Right lobe of liver (tissue), 6 donors: ENCODE results near the gene PPP1CB. TPM values are rescaled to one million over a fixed set of nuclear protein-coding genes. Genes with fewer than 3 reads are reported as not detected.

Source experiments
- ATAC-seq, 4 donors: fragments of 200-7000 bp; cut with Tn5 transposase; one replicate each; pipeline ENCODE4 v1.9.1; 2020; ENCODE audit warnings: mild to moderate bottlenecking in 4 of 4, moderate library complexity in 4 of 4
- DNase-seq, 3 donors: peaks; one replicate each; pipeline ENCODE4 v3.0.0-alpha.2; 2020
- H3K27ac ChIP-seq, 3 donors: fragments of 200-600 bp; one replicate each; pipeline ENCODE4 v1.8.0; 2022
- H3K27me3 ChIP-seq, 2 donors: fragments of 200-600 bp; one replicate each; pipeline ENCODE4 v1.8.0; 2022
- H3K36me3 ChIP-seq, 4 donors: fragments of 200-600 bp; sonication (generic) in 1 of 4; one replicate each; pipeline versions ENCODE4 v1.5.1 to v1.8.0; 2017 to 2022; ENCODE audit warnings: control low read depth in 1 of 4
- H3K4me1 ChIP-seq, 4 donors: fragments of 200-600 bp; sonication (generic) in 1 of 4; one replicate each; pipeline versions ENCODE4 v1.5.1 to v1.8.0; 2017 to 2022; ENCODE audit warnings: control low read depth in 1 of 4
- H3K4me3 ChIP-seq, 3 donors: fragments of 200-600 bp; one replicate each; pipeline ENCODE4 v1.8.0; 2022
- H3K9me3 ChIP-seq, 4 donors: fragments of 200-600 bp; sonication (generic) in 1 of 4; one replicate each; pipeline versions ENCODE4 v1.5.1 to v1.8.0; 2017 to 2022; ENCODE audit warnings: control low read depth in 1 of 4
- CTCF ChIP-seq, 4 donors: fragments of 200-600 bp in 3 of 4; fragments of 450-650 bp in 1 of 4; IDR thresholded peaks; one replicate each; pipeline versions ENCODE4 v1.5.1 to v1.8.0; 2016 to 2022; ENCODE audit warnings: antibody characterized with exemption in 4 of 4, mild to moderate bottlenecking in 2 of 4
- POLR2A ChIP-seq: fragments of 450-650 bp; IDR thresholded peaks from one replicate; pipeline ENCODE4 v1.6.1; 2017; ENCODE audit warnings: antibody characterized with exemption, mild to moderate bottlenecking
- WGBS: methylation state at CpG from one replicate; pipeline ENCODE4 v1.1.6; 2018; ENCODE audit warnings: low coverage, low lambda C conversion rate; ENCODE audit not compliant: insufficient coverage; ENCODE audit errors: missing lambda C conversion rate; 5-methylcytosine and 5-hydroxymethylcytosine counted together
- intact Hi-C, 2 donors: fragments of 100-400 bp; cut with DNase I; formaldehyde crosslinking; loops; one replicate each; pipeline versions ENCODE4 v1.11.2 to v1.14.1; 2022
- total RNA-seq, 6 experiments: library from RNA; depleted of rRNA in 2 of 6; stranded (reverse); fragments of >200 nt in 2 of 6; fragmentation: NEBNext Ultra II Directional in 3 of 6; extraction: Animal tissue kit (Norgen Biotek cat#: 25700) in 3 of 6; gene quantifications; one replicate each; pipeline versions ENCODE4 v1.1.0 to v1.2.4, GENCODE V29; 2016 to 2023
- donor health status: DM: no; HTN: yes; CAD: no.
- donor health status: DM: no; HTN: no; CAD: no.
- donor health status: DM: no; HTN: no; CAD: no.
- donor health status: DM: no; HTN: yes; CAD: no.
- donor health status: DM: no; HTN: yes; CAD: no.

The PPP1CB gene
- total RNA-seq, 6 experiments from 2014 or later, result 55.7 to 86.3 (median 71.4) TPM

GRCh38 chr2:28721601-28722191, 29.9 kb upstream of the PPP1CB start:
- Histone ChIP-seq H3K9me3 (no peaks in the 10 kb centered on the region), H3K27ac (no peak overlapping the region), H3K4me1 (peaks cover 0 to 4% (median 0%) of the 10 kb centered on the region in 4 donors), H3K27me3 (no peaks in the 10 kb centered on the region), H3K4me3 (no peak overlapping the region), H3K36me3 (no peaks in the 10 kb centered on the region)
- ATAC-seq, result no peak
- no peak for DNase-seq
- WGBS, result 80% methylated on average over 7 of the region's 7 CpGs
- intact Hi-C loops, result no loop called here
- no peak for TF ChIP-seq CTCF (IDR thresholded peaks at IDR 0.05)

- no peak overlapping the region for H3K4me3 ChIP-seq
- 75% methylated on average over 8 of the region's 8 CpGs for WGBS
- TF ChIP-seq CTCF (IDR thresholded peaks at IDR 0.05), result no peak
- TF ChIP-seq POLR2A, result no peak
- no peak for ATAC-seq
- H3K9me3 ChIP-seq, result no peaks in the 10 kb centered on the region
- H3K4me1 ChIP-seq, result no peaks in the 10 kb centered on the region
- no peak for DNase-seq
- H3K27ac ChIP-seq, result no peak overlapping the region
- intact Hi-C loops, result no loop called here
- no peaks in the 10 kb centered on the region for H3K36me3 ChIP-seq
- no peaks in the 10 kb centered on the region for H3K27me3 ChIP-seq
Measured at GRCh38 chr2:28725021-28725711, 26.5 kb upstream of the PPP1CB start.

GRCh38 chr2:28726177-28726576, 25.5 kb upstream of the PPP1CB start:
- intact Hi-C loops, result no loop called here
- Histone ChIP-seq H3K27ac (no peak overlapping the region), H3K27me3 (no peaks in the 10 kb centered on the region), H3K36me3 (no peaks in the 10 kb centered on the region), H3K4me1 (no peaks in the 10 kb centered on the region), H3K4me3 (no peak overlapping the region), H3K9me3 (no peaks in the 10 kb centered on the region)
- DNase-seq (no peak), ATAC-seq (no peak)
- TF ChIP-seq CTCF (IDR thresholded peaks at IDR 0.05) (no peak), POLR2A (no peak)
- 89% methylated on average over 4 of the region's 4 CpGs for WGBS

- DNase-seq, result no peak
- Histone ChIP-seq H3K27me3 (no peaks in the 10 kb centered on the region), H3K9me3 (no peaks in the 10 kb centered on the region), H3K4me3 (no peak overlapping the region), H3K36me3 (no peaks in the 10 kb centered on the region), H3K27ac (no peak overlapping the region), H3K4me1 (no peaks in the 10 kb centered on the region)
- intact Hi-C loops, result no loop called here
- no peak for TF ChIP-seq POLR2A
- TF ChIP-seq CTCF (IDR thresholded peaks at IDR 0.05), result no peak
- ATAC-seq, result no peak
Measured at GRCh38 chr2:28729698-28730097, 21.9 kb upstream of the PPP1CB start.
